ENCODE results near the gene NUSAP1. TPM values are rescaled to one million over a fixed set of nuclear protein-coding genes. Genes with fewer than 3 reads are reported as not detected.

NUSAP1 gene
- total and polyA plus RNA-seq, 2 of the 4 experiments (the other 2 are of a cell fraction) = 59.2 to 123 TPM

GRCh38 chr15:41334293-41335120, 1.8 kb downstream of the NUSAP1 start (continued):
- no peak for TF ChIP-seq MAFK (IDR thresholded peaks at IDR 0.05; ENCODE audit: low read depth, low read length)

GRCh38 chr15:41336549-41336948, 3.9 kb downstream of the NUSAP1 start:
- BruUV-seq (replicated peaks) = no TSS peak
- no peak for TF ChIP-seq CTCF (conservative IDR thresholded peaks at IDR 0.05; ENCODE audit: low read depth, low read length)
- TF ChIP-seq ELK1 (IDR thresholded peaks at IDR 0.05; ENCODE audit: borderline replicate concordance, low read depth, low read length) = no peak
- TF ChIP-seq RFX5 (IDR thresholded peaks at IDR 0.05; ENCODE audit: low read depth, low read length) = no peak
- no peak for TF ChIP-seq BHLHE40 (IDR thresholded peaks at IDR 0.05; ENCODE audit: low read depth, low read length)
- TF ChIP-seq POLR2A (IDR thresholded peaks at IDR 0.05; ENCODE audit: low read depth, low read length) = no peak
- no peak for TF ChIP-seq SMC3 (IDR thresholded peaks at IDR 0.05; ENCODE audit: low read depth, low read length)
- no peak for TF ChIP-seq USF2 (IDR thresholded peaks at IDR 0.05; ENCODE audit: low read depth, low read length)
- TF ChIP-seq FOS (IDR thresholded peaks at IDR 0.05; ENCODE audit: low read depth, low read length) = no peak
- TF ChIP-seq NFE2L2 (IDR thresholded peaks at IDR 0.05; ENCODE audit: low read depth, low read length) = no peak
- TF ChIP-seq MAZ (IDR thresholded peaks at IDR 0.05; ENCODE audit: borderline replicate concordance, low read depth, low read length) = no peak
- no peak for TF ChIP-seq CHD1 (IDR thresholded peaks at IDR 0.05; ENCODE audit: low read depth, low read length)
- TF ChIP-seq CEBPB (IDR thresholded peaks at IDR 0.05; ENCODE audit: low read depth, low read length) = no peak

More at GRCh38 chr15:41336549-41336948, 3.9 kb downstream of the NUSAP1 start:
- Histone ChIP-seq H2BK20ac (ENCODE audit: low read depth, low read length) (no peak overlapping the region), H4K91ac (ENCODE audit: insufficient read depth, low read depth, low read length) (no peak overlapping the region), H3K18ac (ENCODE audit: low read depth, low read length) (no peak overlapping the region), H3K9me1 (ENCODE audit: insufficient read depth, low read length) (peaks cover 9% of the 10 kb centered on the region), H3K4me3 (ENCODE audit: insufficient read depth, low read depth, low read length) (no peak overlapping the region), H3K56ac (ENCODE audit: extremely low read depth, insufficient read depth, low read length) (no peak overlapping the region), H3K79me1 (ENCODE audit: low read depth in 1 of 2, low read length in 2 of 2) (peaks cover 30 to 56% of the 10 kb centered on the region in 2 experiments), H2AK5ac (ENCODE audit: low read depth, low read length) (no peak overlapping the region), H3K23ac (ENCODE audit: low read depth, low read length) (no peak overlapping the region), H2AFZ (replicated peaks; ENCODE audit: low read length, poor library complexity) (no peak overlapping the region), H3K36me3 (ENCODE audit: control insufficient read depth, insufficient read depth, low read length) (no peaks in the 10 kb centered on the region), H2BK120ac (ENCODE audit: low read depth, low read length) (no peak overlapping the region), H2BK5ac (ENCODE audit: low read depth, low read length, poor library complexity, severe bottlenecking) (no peak overlapping the region), H3K4me1 (ENCODE audit: control insufficient read depth, insufficient read depth, low read length) (0 out of 2 replicates have a peak, but pooled peaks cover 2% of the 10 kb centered on the region), H3K27me3 (ENCODE audit: control insufficient read depth, insufficient read depth, low read length) (no peaks in the 10 kb centered on the region), H3K9me3 (ENCODE audit: control insufficient read depth, insufficient read depth, low read length) (no peaks in the 10 kb centered on the region), H3K14ac (replicated peaks; ENCODE audit: low read depth, low read length) (no peak overlapping the region), H3K27ac (ENCODE audit: insufficient read depth, low read length) (no peak overlapping the region), H3K4me2 (ENCODE audit: low read depth, low read length) (no peak overlapping the region), H2AK9ac (replicated peaks; ENCODE audit: low read depth, low read length, poor library complexity) (no peak overlapping the region), H2BK15ac (ENCODE audit: low read depth, low read length) (no peak overlapping the region), H3K9ac (ENCODE audit: low read depth, low read length) (no peak overlapping the region), H3K4ac (ENCODE audit: low read depth, low read length) (no peak overlapping the region), H4K20me1 (ENCODE audit: insufficient read depth, low read length) (no peaks in the 10 kb centered on the region), H4K5ac (ENCODE audit: low read depth, low read length) (no peak overlapping the region; the same call in 1 of the 2 replicates), H4K8ac (ENCODE audit: low read depth in 2 of 2, low read length in 2 of 2) (peak overlapping the region in 1 of 2 experiments; percentile 23; a peak in 1 of 4 replicates)
- dilution Hi-C loops (cut with HindIII; ENCODE audit: low sequenced_read_pairs, unreplicated experiment) (no loop called here), intact Hi-C loops (cut with micrococcal nuclease) (no loop called here), in situ Hi-C loops (cut with MboI; ENCODE audit: low sequenced_read_pairs) (no loop called here)
- CTCF ChIA-PET = no interaction called here
- 100% methylated on average over 1 of the region's 4 CpGs; no CpG with 5 or more reads in 1 of the 2 experiments for WGBS, 2 experiments (ENCODE audit: extremely low coverage in 2 of 2, insufficient read length in 1 of 2)
- no peak for ATAC-seq (ENCODE audit: low read depth)
- DNase-seq = no peak
- POLR2A ChIA-PET (ENCODE audit: unreplicated experiment) = no interaction called here
